GM18868 (cell line): ENCODE measurements around the gene ANO1.
"Not testable (repeated sequence)": the region's sequence is repeated elsewhere in the genome, so short reads cannot be mapped to it uniquely, and the experiment has no call there.

ENCODE experiments used
- ATAC-seq: cut with Tn5 transposase; IDR thresholded peaks from one replicate; pipeline ENCODE4 v1.9.1; 2021; ENCODE audit warnings: mild to moderate bottlenecking, moderate library complexity; ENCODE audit not compliant: unreplicated experiment

The ANO1 gene

DNA sequence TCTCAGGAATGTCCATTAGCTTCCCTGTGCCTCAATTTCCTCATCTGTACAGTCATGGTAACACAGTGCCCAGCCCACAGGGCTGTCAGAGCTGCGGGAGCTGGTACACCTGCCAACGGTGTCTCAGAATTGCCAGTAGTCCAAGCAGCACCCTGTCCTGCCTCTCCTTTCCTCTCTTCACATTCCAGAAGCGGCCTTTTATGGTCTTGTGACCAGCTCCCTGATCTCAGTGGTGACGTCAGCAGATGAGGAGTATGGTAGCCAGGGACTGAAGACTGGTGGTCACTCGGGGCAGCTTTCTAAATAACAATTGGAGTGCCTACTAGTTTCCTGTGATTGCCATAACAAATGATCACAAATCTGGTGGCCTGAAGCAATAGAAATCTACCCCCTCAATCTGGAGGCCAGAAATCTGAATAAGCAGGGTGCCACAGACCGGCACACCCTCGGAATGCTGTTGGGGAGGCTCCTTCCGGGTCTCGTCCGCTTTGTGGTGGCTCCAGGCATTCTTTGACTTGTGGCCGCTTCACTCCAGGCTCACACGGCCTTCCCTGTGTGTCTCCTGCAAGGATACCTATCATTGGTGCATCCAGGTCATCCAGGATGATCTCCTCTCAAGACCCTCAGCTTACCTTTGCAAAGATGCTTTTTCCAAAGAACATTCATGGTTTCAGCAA lies 127.1 kb downstream of the ANO1 start:
- ATAC-seq: no peak

DNA sequence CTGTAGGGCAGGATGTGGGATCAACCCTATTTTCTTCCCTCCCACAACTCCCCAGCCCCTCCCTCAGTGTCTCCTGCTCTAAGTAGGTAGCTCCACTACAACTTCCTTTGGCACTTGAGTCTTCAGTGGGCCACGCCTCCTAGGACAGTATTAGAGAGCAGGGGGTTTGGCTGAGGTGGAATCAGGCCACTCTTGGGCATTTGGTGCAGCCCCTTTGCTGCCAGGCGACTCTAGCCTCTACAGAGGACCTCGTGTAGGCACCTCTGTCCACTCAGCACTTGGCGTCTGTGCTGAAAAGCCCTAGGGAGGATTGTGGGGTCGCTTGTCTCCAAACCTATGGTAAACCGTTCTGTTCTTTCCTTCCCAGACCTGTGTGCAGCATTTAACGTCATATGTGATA lies 127.6 kb downstream of the ANO1 start:
- ATAC-seq: no peak

DNA sequence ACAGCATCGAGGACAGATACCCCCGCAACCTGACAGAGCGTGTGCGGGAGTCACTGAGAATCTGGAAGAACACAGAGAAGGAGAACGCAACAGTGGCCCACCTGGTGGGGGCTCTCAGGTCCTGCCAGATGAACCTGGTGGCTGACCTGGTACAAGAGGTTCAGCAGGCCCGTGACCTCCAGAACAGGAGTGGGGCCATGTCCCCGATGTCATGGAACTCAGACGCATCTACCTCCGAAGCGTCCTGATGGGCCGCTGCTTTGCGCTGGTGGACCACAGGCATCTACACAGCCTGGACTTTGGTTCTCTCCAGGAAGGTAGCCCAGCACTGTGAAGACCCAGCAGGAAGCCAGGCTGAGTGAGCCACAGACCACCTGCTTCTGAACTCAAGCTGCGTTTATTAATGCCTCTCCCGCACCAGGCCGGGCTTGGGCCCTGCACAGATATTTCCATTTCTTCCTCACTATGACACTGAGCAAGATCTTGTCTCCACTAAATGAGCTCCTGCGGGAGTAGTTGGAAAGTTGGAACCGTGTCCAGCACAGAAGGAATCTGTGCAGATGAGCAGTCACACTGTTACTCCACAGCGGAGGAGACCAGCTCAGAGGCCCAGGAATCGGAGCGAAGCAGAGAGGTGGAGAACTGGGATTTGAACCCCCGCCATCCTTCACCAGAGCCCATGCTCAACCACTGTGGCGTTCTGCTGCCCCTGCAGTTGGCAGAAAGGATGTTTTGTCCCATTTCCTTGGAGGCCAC lies 128.3 kb downstream of the ANO1 start:
- no peak for ATAC-seq

DNA sequence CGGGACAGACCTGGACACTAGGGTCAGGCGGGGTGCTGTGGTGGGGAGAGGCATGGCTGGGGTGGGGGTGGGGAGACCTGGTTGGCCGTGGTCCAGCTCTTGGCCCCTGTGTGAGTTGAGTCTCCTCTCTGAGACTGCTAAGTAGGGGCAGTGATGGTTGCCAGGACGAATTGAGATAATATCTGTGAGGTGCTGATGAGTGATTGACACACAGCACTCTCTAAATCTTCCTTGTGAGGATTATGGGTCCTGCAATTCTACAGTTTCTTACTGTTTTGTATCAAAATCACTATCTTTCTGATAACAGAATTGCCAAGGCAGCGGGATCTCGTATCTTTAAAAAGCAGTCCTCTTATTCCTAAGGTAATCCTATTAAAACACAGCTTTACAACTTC lies 128.9 kb downstream of the ANO1 start:
- no peak for ATAC-seq

DNA sequence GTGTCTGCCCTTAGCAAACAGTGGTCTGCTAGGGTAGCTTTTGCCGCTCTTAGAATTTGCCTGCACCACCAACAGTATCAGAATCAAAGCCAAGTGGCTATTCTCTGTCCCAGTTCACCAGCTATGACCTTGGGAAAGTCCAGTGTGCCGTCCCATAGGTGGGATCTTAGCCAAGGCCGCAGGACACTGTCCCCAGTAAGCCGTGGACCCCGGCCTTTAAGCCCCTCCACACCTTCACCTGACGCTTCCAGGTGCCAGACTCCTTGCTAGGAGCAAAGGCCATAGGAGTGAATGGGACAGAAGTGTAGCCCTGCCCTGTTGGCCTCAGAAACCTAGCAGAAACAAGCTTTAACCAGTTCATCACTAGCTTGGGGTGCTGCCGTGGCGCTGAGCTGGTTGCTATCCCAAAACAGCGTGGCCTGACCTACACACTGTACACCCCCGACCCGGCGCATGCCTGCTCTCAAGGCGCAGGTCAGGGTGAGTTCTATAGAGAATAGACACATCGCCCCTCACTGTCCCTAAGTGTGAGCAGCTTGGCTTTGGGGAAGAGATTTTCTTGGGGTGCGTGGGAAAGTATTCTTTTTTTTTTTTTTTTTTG lies 129.5 kb downstream of the ANO1 start:
- ATAC-seq: no peak

DNA sequence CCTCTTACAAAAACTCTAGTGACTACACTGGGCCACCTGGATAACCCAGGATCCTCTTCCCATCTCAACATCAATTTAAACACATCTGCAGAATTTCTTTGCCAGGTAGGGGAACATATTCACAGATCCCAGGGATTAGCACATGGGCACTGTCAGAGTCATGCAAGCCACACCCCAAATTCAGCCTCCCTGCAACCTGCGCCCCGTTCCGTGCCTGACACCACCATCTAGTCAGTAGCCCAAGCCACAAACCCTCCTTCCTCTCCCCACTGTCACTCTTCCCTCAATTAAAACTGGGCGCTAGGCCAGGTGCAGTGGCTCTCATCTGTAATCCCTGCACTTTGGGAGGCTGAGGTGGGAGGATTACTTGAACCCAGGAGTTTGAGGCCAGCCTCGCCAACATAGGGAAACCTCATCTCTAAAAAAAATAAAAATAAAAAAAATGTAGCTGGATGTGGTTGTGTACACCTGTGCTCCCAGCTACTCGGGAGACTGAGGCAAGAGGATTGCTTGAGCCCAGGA lies 131.3 kb downstream of the ANO1 start:
- no peak for ATAC-seq

DNA sequence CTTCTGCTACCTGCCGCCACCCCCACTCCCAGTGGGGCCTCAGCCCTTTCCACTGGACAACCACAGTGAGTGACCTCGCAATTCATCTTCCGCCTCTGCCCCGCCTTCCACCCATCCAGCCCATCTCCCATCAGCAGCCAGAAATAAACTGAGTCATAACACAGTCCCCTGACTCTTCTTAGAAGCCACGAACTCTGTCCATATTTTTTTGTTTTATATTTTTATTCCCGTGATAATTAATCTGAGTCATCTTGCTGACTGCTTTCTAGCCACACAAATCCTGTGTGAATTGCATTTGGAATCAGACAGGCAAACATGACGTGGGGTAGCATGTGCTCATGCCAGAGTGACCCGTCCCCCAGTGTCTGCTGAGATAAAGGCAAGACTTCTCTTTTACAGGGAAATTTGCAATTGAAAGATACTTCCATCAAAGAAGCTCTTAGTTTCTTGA lies 132.0 kb downstream of the ANO1 start:
- ATAC-seq: no peak

DNA sequence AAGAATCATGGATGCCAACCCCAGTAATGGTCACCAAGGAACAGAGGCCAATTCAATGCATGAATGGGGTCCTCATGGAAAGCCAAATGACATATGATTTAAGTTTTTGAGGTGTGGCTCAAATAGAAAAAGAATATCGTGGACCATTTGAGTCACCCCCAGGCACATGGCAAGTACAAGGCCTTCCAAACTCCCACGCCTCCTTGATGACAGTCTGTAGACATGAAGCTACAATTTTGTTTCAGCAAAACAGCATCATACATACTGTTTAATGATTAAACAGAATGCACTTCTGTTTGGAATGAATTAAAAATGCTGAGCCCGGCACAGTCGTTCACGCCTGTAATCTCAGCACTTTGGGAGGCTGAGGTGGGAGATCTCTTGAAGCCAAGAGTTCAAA lies 132.4 kb downstream of the ANO1 start:
- ATAC-seq: no peak

DNA sequence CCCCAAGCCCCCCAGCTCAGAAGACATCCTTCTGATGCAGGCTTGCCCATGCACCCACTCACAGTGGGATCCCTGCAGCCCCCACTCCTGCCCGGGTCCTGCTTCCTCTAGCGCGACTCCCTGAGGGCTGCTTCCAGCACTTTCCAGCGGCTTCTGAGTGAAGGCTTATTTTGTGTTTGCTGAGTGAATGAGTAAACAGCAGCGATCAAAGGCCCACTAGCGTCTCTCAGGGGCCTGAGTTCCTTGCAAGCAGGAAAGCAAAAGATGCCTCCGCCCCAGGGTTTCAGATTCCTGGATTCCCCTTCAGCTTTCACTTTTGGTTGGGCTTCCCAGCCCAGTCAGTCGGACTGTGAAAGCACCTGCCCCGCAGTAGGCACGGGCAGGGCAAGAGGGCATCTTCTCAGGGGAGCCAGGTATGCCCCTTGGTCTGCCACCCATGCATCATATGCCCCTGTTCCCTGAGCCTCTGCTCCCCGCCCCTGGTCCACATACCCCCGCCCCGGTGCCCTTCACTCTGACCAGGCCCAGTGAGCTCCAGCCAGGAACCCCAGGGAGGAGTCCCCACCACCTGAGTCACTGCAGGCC lies 134.2 kb downstream of the ANO1 start:
- ATAC-seq: no peak

DNA sequence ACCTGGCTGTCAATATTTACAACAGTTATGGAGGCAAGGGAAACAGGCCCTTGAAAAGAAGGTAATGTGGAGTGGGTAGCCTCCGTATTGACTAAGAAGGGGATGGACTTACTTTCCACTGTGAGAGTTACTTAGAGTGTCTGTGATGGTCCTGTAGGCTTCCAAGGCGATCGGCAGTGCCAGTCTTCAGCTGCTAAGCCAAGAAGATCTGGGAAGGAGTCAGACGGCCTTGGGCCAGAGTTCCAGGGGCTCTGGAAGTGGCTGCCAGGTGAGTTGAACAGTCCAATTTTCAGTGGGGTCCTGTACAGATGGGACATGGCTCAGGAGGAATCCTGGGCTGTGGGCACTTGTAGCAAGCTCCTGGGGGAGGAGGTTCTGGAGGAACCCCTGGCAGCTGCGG lies 139.3 kb downstream of the ANO1 start:
- not testable (repeated sequence) for ATAC-seq

DNA sequence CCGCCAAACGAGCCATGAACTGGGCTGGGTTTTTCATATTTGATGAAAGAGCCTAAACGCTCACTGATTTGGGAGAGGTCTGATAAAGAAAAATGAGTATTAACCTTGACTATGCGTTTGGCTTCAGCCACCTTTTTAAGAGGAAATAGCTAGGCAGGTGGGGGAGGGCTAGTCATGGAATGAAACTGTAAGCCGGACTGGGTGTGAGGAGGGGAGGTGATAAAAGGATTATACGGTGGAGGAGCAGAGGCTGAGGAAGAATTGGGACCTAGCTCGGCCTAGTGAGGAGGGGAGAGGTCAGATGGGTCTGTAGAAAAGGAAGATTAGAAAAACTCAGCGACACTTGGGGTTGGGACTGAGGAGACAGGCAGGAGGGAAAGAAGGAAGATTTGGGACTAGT lies 140.0 kb downstream of the ANO1 start:
- ATAC-seq: not testable (repeated sequence)

DNA sequence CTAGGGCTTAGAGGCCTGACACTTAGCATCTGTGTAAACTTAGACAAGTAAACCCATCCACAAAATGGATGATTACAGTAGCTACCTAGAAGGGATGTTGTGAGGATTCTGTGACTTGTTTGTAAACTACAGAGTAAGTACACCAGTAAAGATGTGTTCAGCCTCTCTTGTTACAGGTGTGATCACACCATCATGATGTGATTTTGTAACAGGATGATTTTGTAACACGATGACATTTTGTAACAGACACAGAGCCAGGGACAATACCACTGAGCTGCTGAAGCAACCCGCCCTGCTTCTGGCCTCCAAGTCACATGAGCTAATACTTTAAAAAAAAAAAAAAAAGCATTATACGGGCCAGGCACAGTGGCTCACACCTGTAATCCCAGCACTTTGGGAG lies 142.0 kb downstream of the ANO1 start:
- no peak for ATAC-seq

DNA sequence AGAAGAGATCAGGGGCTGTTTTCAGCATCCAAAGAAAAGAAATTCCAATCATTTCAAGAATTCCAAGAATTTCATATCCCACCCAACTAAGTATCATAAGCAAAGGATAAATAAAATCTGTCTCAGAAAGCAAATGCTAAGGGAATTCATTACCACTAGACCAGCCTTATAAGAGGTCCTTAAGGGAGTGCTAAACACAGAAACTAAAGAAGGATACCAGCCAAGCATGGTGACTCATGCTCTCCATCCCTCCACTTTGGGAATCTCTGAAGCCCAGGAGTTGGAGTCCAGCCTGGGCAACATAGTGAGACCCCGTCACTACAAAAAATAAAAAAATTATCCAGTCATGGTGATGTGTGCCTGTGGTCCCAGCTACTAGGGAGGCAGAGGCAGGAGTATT lies 142.8 kb downstream of the ANO1 start:
- no peak for ATAC-seq

DNA sequence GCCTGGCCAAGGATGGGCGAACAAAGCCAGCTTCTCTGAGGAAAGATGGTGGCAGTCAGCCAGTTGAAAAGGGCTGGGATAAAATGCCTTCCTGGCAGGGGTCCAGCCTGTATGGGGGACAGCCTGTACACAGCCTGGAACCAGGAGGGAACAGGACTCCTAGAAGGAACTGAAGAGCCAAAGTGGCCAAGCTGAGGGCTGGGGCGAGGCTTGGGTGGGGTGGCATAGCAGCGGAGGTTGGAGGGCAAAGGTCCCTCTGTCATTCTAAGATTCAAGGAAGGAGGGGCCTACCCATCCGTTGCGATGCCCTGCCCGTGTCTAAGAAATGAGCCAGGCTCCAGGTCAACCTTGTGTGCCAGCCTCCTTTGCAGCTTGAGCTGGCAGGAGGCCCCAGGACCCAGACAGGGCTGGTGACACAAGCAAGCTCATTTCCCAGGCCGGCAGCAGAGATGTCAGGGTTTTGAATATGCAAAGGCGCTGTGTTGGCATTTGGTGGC lies 147.6 kb downstream of the ANO1 start:
- ATAC-seq: no peak

DNA sequence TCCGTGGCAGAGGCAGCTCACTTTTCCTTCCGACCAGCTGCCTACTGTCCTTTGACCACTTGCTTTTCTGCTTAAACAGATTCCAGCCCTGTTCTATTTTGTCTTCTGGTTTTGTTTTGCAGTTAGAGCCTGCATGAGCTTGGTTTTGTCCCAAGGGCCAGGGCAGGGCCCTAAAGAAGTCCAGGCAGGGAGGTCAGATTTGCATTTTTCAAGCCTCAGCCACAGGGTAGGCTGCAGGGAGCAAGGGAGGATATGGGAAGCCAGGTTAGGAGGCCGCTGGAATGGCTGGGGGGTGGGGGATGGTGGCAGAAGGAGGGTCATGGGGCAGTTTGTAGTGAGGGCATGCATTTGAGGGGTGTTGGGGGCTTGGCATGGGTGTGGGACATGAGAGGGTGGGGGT lies 148.1 kb downstream of the ANO1 start:
- ATAC-seq: no peak

DNA sequence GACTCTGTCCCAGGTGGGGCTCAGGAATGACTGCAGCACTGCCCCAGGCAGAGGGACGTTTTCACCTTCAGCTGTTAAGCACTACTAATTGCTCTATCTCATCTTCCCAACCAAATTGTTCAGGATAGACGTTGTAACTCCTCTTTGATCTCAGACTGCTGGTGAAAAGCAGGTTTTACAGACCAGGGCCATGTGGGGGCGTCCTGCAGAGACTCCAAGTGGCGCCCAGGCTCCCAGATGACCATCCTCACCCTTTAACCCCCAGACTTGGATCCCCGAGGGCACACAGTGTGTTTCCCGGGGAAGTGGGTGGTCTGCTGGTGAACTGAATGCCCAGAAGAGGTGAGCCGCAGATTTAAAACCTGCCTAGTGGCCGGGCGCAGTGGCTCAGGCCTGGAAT lies 148.8 kb downstream of the ANO1 start:
- ATAC-seq: no peak

DNA sequence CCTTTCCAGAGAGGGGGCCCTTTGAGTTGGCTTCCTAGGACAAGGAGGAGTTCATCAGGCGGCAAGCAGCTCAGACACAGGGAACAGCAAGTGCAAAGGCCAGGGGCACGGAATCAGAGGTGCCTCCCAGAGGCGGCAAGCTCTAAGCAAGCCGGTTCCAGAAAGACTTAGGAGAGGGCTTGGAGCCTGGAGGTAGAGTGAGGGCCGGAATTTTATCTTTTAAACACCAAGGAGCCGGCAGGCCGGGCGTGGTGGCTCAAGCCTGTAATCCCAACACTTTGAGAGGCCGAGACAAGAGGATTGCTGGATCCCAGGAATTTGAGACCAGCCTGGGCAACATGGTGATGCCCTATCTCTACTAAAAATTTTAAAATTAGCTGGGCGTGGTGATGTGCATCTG lies 151.6 kb downstream of the ANO1 start:
- ATAC-seq: no peak

DNA sequence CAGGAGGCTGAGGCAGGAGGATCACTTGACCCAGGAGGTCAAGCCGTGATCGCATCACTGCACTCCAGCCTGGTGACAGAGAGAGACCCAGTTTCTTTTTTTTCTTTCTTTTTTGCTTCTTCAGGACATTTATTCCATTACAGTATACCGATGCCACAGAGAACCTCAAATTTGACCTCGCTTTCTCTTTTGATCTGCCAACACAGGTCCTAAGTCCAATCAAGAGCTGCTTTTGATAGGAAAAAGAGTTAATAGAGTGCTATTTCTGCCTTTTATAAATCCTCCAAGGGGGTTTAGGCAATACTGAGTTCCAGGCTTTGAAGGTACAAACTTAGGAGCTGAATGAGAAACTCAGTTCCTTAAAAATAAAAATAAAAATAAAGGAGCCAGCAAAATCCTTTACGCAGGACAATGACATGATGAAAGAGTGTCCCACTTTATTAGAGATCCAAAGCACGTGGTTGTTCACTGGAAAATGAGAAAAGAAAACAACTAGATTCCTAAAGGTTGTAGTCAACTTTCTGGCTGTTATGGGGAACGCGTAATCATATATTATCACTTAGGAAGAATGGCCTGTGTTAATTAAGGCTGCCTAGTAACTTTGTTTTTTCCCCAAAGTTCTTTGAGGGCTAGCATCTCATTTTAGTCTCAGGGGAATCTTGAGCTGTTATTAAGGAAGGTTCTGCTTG lies 152.2 kb downstream of the ANO1 start:
- no peak for ATAC-seq

DNA sequence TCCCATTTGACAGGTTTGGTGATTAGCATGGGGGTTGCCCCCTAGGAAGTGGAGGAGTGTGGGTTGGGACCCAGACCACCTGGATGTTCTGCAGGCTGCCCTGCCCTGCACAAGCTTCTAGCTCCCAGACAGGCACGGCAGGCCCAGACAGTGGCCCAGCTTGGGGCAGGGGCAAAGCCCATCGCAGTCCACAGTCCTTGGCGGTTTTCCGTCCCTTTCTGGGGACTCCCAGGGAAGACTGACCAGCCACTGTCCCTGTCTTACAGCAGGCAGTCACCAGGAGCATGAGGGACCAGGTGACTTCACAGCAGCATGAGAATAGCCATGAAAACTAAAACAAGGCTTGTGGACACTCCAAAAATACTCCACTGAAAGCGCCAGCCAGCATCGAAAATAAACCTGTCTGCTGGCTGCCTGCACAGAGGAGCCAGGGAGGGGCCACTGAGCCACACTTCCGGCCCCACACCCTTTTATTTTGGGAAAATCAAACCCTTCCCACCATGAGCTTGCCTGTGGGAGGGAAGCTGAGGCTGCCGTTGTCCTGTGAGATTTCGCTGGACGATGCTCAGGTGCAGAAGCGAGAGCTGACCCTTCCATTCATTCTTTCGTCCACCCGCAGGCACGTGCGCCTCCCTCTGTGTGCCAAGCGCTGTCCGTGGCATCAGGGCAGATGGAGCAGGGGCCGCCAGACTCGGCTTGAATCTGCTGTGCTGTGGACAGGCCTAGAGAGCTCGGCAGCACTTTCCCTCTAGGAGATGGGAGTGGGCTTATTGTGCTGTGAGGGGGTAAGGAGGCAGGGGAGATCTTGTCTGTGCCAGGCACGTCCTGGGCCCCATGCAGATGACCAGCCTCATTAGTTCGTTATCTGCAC lies 153.0 kb downstream of the ANO1 start:
- ATAC-seq: no peak

DNA sequence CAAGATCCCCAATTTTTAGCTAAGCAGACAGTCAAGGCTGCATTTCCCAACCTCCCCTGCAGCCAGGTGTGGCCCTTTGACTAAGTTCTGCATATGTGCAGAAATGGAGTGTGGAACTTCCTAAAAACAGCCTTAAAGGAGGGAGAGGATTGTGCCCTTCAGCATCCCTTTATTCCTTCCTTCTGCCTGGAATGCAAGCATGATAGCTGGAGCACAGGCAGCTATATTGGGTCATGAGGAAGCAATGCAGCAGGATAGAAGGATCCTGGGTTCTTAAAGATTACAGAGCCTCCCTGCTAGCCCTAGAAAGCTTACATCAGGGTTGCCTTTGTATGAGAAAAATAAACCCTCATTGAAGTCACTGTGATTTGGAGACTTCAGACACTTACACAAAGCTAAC lies 154.9 kb downstream of the ANO1 start:
- no peak for ATAC-seq
